ENCODE measurements around the gene MIS12. TPM values are rescaled to one million over a fixed set of nuclear protein-coding genes. Genes with fewer than 3 reads are reported as not detected.

The MIS12 gene
- total and polyA plus RNA-seq, 2 donors (not counting 1 experiment from before 2014, with no cell fraction given), result 11.1 to 11.2 TPM

DNA sequence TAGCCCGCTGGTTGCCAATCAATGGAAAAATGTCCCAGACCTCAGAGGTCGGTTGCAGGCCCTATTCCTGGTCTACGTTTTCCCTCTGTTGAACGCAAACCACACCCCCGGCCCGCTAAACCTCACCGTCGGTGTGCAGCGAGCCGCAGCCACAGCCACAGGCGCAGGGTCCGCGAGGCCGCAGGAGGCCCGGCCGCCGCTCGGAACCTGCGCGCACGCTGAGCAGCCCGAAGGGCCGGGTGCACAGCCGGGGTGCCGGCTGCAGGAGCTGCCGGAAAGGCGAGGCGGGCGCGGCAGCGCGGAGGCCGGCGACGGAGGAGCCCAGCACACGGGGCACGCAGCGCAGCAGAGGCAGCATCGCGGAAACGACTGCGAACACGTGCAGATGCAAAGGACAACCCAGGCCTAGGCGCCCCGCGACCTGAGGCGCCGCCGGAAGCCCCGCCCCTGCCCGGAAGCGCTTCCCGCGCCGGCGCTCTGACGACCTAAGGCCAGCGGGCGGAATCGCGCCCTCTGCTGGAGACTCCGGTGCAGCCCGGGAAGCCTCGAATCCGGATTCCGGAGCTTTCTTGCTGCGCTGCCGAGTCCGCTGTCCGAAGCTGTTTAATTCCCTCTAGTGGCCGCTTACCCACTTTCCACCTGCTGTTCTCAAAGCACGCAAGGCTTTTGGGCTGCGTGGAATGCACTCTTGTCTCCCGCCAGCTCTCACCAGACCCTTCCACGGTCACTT is 47.5 kb upstream of the MIS12 start, which contains the start of gene C1QBP:
C1QBP (minus strand) TSS at position 440 of the 730 bp plus-strand sequence; CDS start at position 358, 82 bp downstream.
- DNase-seq (ENCODE audit: low read depth in 2 of 2), result peak; percentile 86 to 91
- Histone ChIP-seq H3K4me2 (ENCODE audit: extremely low read depth, insufficient read depth, low read length) (peak within 1 kb of the TSS; percentile 92), H3K4me1 (ENCODE audit: control insufficient read depth, extremely low read depth, insufficient read depth, low read length) (peaks cover 7% of the 10 kb centered on the region), H3K27me3 (ENCODE audit: control insufficient read depth, insufficient read depth, low read length) (no peaks in the 10 kb centered on the region), H3K9ac (ENCODE audit: insufficient read depth, low read length) (peak within 1 kb of the TSS; percentile 79), H3K27ac (ENCODE audit: insufficient read depth, low read length) (peak within 1 kb of the TSS; percentile 65), H4K20me1 (ENCODE audit: control insufficient read depth, extremely low read depth, insufficient read depth, low read length) (no peaks in the 10 kb centered on the region), H3K79me2 (ENCODE audit: control insufficient read depth, insufficient read depth, low read length) (peaks cover 37% of the 10 kb centered on the region), H3K9me3 (ENCODE audit: control insufficient read depth, insufficient read depth, low read depth, low read length) (no peaks in the 10 kb centered on the region), H3K36me3 (ENCODE audit: control insufficient read depth, insufficient read depth, low read length) (peaks cover 8% of the 10 kb centered on the region), H3K4me3 (replicated peaks in 1 of 4; ENCODE audit: control extremely low read depth in 1 of 4, insufficient read depth in 1 of 4, low read depth in 3 of 4, low read length in 4 of 4) (peak within 1 kb of the TSS; percentile 47 to 86 (median 78)), H2AFZ (ENCODE audit: low read length) (peak within 1 kb of the TSS; percentile 87)
- TF ChIP-seq, protein P1, sequence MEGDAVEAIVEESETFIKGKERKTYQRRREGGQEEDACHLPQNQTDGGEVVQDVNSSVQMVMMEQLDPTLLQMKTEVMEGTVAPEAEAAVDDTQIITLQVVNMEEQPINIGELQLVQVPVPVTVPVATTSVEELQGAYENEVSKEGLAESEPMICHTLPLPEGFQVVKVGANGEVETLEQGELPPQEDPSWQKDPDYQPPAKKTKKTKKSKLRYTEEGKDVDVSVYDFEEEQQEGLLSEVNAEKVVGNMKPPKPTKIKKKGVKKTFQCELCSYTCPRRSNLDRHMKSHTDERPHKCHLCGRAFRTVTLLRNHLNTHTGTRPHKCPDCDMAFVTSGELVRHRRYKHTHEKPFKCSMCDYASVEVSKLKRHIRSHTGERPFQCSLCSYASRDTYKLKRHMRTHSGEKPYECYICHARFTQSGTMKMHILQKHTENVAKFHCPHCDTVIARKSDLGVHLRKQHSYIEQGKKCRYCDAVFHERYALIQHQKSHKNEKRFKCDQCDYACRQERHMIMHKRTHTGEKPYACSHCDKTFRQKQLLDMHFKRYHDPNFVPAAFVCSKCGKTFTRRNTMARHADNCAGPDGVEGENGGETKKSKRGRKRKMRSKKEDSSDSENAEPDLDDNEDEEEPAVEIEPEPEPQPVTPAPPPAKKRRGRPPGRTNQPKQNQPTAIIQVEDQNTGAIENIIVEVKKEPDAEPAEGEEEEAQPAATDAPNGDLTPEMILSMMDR (conservative IDR thresholded peaks at IDR 0.05 in 1 of 2, IDR thresholded peaks at IDR 0.05 in 1 of 2; ENCODE audit: low read depth in 1 of 2, low read length in 2 of 2), result peak; percentile 82 to 94
- no peak for TF ChIP-seq EZH2 (IDR thresholded peaks at IDR 0.05; ENCODE audit: low read length, missing control alignments)

DNA sequence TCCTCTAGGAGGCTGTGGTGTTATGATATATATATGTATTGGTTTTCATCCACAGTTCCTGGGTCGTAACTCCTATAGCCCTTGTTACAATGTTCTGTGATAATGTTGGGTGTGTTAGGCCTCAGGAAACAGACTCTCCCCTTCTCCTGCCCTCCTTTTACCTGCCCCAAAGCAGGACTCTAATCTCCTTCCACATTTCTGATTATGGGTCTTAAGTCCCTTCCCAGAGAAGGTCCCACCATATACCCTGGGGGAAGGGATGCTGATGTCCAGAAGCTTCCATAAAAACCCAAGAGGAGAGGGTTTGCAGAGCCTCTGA is 47.0 kb upstream of the MIS12 start:
- H3K9ac ChIP-seq (ENCODE audit: insufficient read depth, low read length), result no peak overlapping the region
- H3K36me3 ChIP-seq (ENCODE audit: control insufficient read depth, insufficient read depth, low read length), result peaks cover 8% of the 10 kb centered on the region
- no peaks in the 10 kb centered on the region for H4K20me1 ChIP-seq (ENCODE audit: control insufficient read depth, extremely low read depth, insufficient read depth, low read length)
- no peak for DNase-seq (ENCODE audit: low read depth in 2 of 2)
- peaks cover 37% of the 10 kb centered on the region for H3K79me2 ChIP-seq (ENCODE audit: control insufficient read depth, insufficient read depth, low read length)
- peak overlapping the region; percentile 66 for H3K4me2 ChIP-seq (ENCODE audit: extremely low read depth, insufficient read depth, low read length)
- TF ChIP-seq, protein P1 (conservative IDR thresholded peaks at IDR 0.05 in 1 of 2, IDR thresholded peaks at IDR 0.05 in 1 of 2; ENCODE audit: low read depth in 1 of 2, low read length in 2 of 2), result no peak
- no peak for TF ChIP-seq EZH2 (IDR thresholded peaks at IDR 0.05; ENCODE audit: low read length, missing control alignments)
- H3K27me3 ChIP-seq (ENCODE audit: control insufficient read depth, insufficient read depth, low read length), result no peaks in the 10 kb centered on the region
- H2AFZ ChIP-seq (ENCODE audit: low read length), result peak overlapping the region; percentile 80
- H3K27ac ChIP-seq (ENCODE audit: insufficient read depth, low read length), result no peak overlapping the region
- no peaks in the 10 kb centered on the region for H3K9me3 ChIP-seq (ENCODE audit: control insufficient read depth, insufficient read depth, low read depth, low read length)
- H3K4me3 ChIP-seq (replicated peaks in 1 of 4; ENCODE audit: control extremely low read depth in 1 of 4, insufficient read depth in 1 of 4, low read depth in 3 of 4, low read length in 4 of 4), result peak overlapping the region; percentile 9 to 86 (median 34)
- H3K4me1 ChIP-seq (ENCODE audit: control insufficient read depth, extremely low read depth, insufficient read depth, low read length), result peaks cover 7% of the 10 kb centered on the region

GRCh38 chr17:5443728-5444127 is 42.6 kb upstream of the MIS12 start:
- Histone ChIP-seq H3K79me2 (ENCODE audit: control insufficient read depth, insufficient read depth, low read length) (peaks cover 2% of the 10 kb centered on the region), H2AFZ (ENCODE audit: low read length) (no peak overlapping the region), H3K27ac (ENCODE audit: insufficient read depth, low read length) (no peak overlapping the region), H3K36me3 (ENCODE audit: control insufficient read depth, insufficient read depth, low read length) (peaks cover 9% of the 10 kb centered on the region), H4K20me1 (ENCODE audit: control insufficient read depth, extremely low read depth, insufficient read depth, low read length) (no peaks in the 10 kb centered on the region), H3K4me2 (ENCODE audit: extremely low read depth, insufficient read depth, low read length) (no peak overlapping the region), H3K4me3 (replicated peaks in 1 of 4; ENCODE audit: control extremely low read depth in 1 of 4, insufficient read depth in 1 of 4, low read depth in 3 of 4, low read length in 4 of 4) (no peak overlapping the region), H3K9me3 (ENCODE audit: control insufficient read depth, insufficient read depth, low read depth, low read length) (no peaks in the 10 kb centered on the region), H3K9ac (ENCODE audit: insufficient read depth, low read length) (no peak overlapping the region), H3K4me1 (ENCODE audit: control insufficient read depth, extremely low read depth, insufficient read depth, low read length) (no peaks in the 10 kb centered on the region), H3K27me3 (ENCODE audit: control insufficient read depth, insufficient read depth, low read length) (no peaks in the 10 kb centered on the region)
- TF ChIP-seq, protein P1 (conservative IDR thresholded peaks at IDR 0.05 in 1 of 2, IDR thresholded peaks at IDR 0.05 in 1 of 2; ENCODE audit: low read depth in 1 of 2, low read length in 2 of 2), result no peak
- no peak for TF ChIP-seq EZH2 (IDR thresholded peaks at IDR 0.05; ENCODE audit: low read length, missing control alignments)
- DNase-seq (ENCODE audit: low read depth in 2 of 2), result no peak

Measured in fibroblast of lung (primary cell).